HepG2 (cell line): ENCODE data around the gene INA. TPM values are rescaled to one million over a fixed set of nuclear protein-coding genes. Genes with fewer than 3 reads are reported as not detected.

Experiments
- ATAC-seq: fragments of 200-7000 bp; cut with Tn5 transposase; 3 replicates; pipeline ENCODE4 v1.9.1; 2020; ENCODE audit warnings: mild to moderate bottlenecking, moderate library complexity
- BruUV-seq: library from RNA; stranded (reverse); fragments of 400-500 nt; replicated peaks from 2 replicates; lab custom pipeline; 2021; lab: Mats Ljungman, UMichigan
- CTCF ChIA-PET: fragments of 300-600 bp; formaldehyde crosslinking; extraction: SDS; loops from one replicate; lab custom pipeline; 2021; ENCODE audit warnings: low total read pairs, inconsistent platforms, low intra/inter-chr PET ratio; lab: Yijun Ruan, JAX
- POLR2A ChIA-PET: fragments of 350-600 bp; sonication (Branson Sonifier 250); formaldehyde crosslinking; loops from one replicate; lab custom pipeline; 2020; ENCODE audit warnings: antibody characterized with exemption, inconsistent platforms; lab: Yijun Ruan, JAX
- DNase-seq: peaks from one replicate; pipeline ENCODE4 v3.0.0-alpha.2; 2015; ENCODE audit warnings: low spot score
- FAIRE-seq: peaks from 3 replicates; lab custom pipeline; 2011; peaks lifted over from hg19 to GRCh38; lab: Jason Lieb, UNC
- H2AFZ ChIP-seq: one replicate; pipeline ENCODE4 v1.6.1; 2011; ENCODE audit warnings: low read length, inconsistent platforms
- H3K27ac ChIP-seq: fragments of 300-600 bp; 3 replicates; pipeline ENCODE4 v1.8.0; 2011; ENCODE audit warnings: mixed run types, mild to moderate bottlenecking, mixed read lengths, low read length, inconsistent platforms; ENCODE audit not compliant: insufficient read depth; ENCODE audit errors: extremely low read length
- H3K27me3 ChIP-seq, 2 experiments: fragments of 200-600 bp in 1 of 2; 2 replicates in 1 of 2; 3 replicates in 1 of 2; pipeline versions ENCODE4 v1.6.0 to v1.8.0; 2011; ENCODE audit warnings: low read length in 2 of 2, mild to moderate bottlenecking in 2 of 2, moderate library complexity in 2 of 2, inconsistent platforms in 1 of 2; ENCODE audit not compliant: insufficient read depth in 2 of 2, control insufficient read depth in 1 of 2
- H3K36me3 ChIP-seq, 2 experiments: fragments of 200-600 bp in 1 of 2; replicated peaks in 1 of 2; 2 replicates in 1 of 2; 3 replicates in 1 of 2; pipeline versions ENCODE4 v1.5.1 to v1.8.0; 2011; ENCODE audit warnings: low read length in 2 of 2, inconsistent platforms in 1 of 2; ENCODE audit not compliant: insufficient read depth in 2 of 2, control insufficient read depth in 1 of 2
- H3K4me1 ChIP-seq: 2 replicates; pipeline ENCODE4 v1.5.1; 2012; ENCODE audit warnings: low read length, inconsistent platforms; ENCODE audit not compliant: insufficient read depth
- H3K4me2 ChIP-seq: 2 replicates; pipeline ENCODE4 v1.6.0; 2011; ENCODE audit warnings: low read depth, low read length, inconsistent platforms
- H3K4me3 ChIP-seq, 3 experiments: fragments of 200-600 bp in 1 of 3; sonication (generic), shearing (Covaris generic) in 1 of 3; replicated peaks in 1 of 3; 2 replicates each; pipeline ENCODE4 v1.5.1; 2011 to 2016; ENCODE audit warnings: low read length in 3 of 3, inconsistent platforms in 2 of 3, low read depth in 2 of 3, mild to moderate bottlenecking in 2 of 3, control low read depth in 1 of 3, mixed read lengths in 1 of 3; ENCODE audit not compliant: insufficient read depth in 1 of 3
- H3K79me2 ChIP-seq: one replicate; pipeline ENCODE4 v1.6.1; 2011; ENCODE audit warnings: low read length, inconsistent platforms; ENCODE audit not compliant: insufficient read depth
- H3K9ac ChIP-seq: 2 replicates; pipeline ENCODE4 v1.6.0; 2011; ENCODE audit warnings: mild to moderate bottlenecking, low read depth, low read length, inconsistent platforms; ENCODE audit not compliant: insufficient read depth
- H3K9me3 ChIP-seq: 2 replicates; pipeline ENCODE4 v1.5.1; 2012; ENCODE audit warnings: mild to moderate bottlenecking, low read length
- H4K20me1 ChIP-seq: 2 replicates; pipeline ENCODE4 v1.6.0; 2011; ENCODE audit warnings: inconsistent platforms, mild to moderate bottlenecking, low read length, moderate library complexity; ENCODE audit not compliant: insufficient read depth
- CENPX ChIP-seq: sonication (generic); formaldehyde crosslinking; IDR thresholded peaks from 2 replicates; pipeline ENCODE4 v1.9.0; 2021; ENCODE audit warnings: mild to moderate bottlenecking, missing genetic modification reagents, moderate library complexity
- HINFP ChIP-seq: sonication (generic); formaldehyde crosslinking; IDR thresholded peaks from 2 replicates; pipeline ENCODE4 v1.4.0; 2020; ENCODE audit warnings: low read depth, mild to moderate bottlenecking, missing genetic modification reagents
- SALL1 ChIP-seq: sonication (generic); formaldehyde crosslinking; IDR thresholded peaks from 2 replicates; pipeline ENCODE4 v1.8.0; 2022; ENCODE audit warnings: mild to moderate bottlenecking, missing genetic modification reagents
- THYN1 ChIP-seq: sonication (generic); formaldehyde crosslinking; IDR thresholded peaks from 2 replicates; pipeline ENCODE4 v1.8.1; 2023; ENCODE audit warnings: low read depth, mild to moderate bottlenecking, moderate library complexity, missing genetic modification reagents, borderline replicate concordance
- ZNF143 ChIP-seq: sonication (generic); formaldehyde crosslinking; IDR thresholded peaks from 2 replicates; pipeline ENCODE4 v1.4.0; 2020; ENCODE audit warnings: missing genetic modification reagents
- WGBS: methylation state at CpG from one replicate; pipeline ENCODE4 v1.1.6; 2017; ENCODE audit warnings: low lambda C conversion rate; 5-methylcytosine and 5-hydroxymethylcytosine counted together
- in situ Hi-C: cut with HindIII; loops from 2 replicates; pipeline ENCODE4 v1.10.0; 2017; ENCODE audit warnings: low pct_unique_long_range_greater_than_20kb; ENCODE audit not compliant: extremely low pct_ligation_motif_present
- intact Hi-C: fragments of 100-400 bp; cut with micrococcal nuclease; formaldehyde crosslinking; loops from one replicate; pipeline ENCODE4 v1.10.0; 2022; ENCODE audit not compliant: unreplicated experiment
- polyA plus RNA-seq, 8 experiments: library from polyadenylated mRNA; depleted of rRNA in 3 of 8; stranded (reverse) in 7 of 8; unstranded in 1 of 8; fragments of >200 nt; fragmentation: Illumina TruSeq in 4 of 8; extraction: Trizol in 4 of 8; gene quantifications; 2 replicates each; pipeline versions ENCODE4 v1.2.1 to v1.2.3, GENCODE V29; 2011 to 2016; ENCODE audit warnings: low read depth in 4 of 8, missing spikeins in 1 of 8, mixed read lengths in 1 of 8; ENCODE audit not compliant: insufficient read depth in 1 of 8
- total RNA-seq, 5 experiments: library from RNA; depleted of rRNA; stranded (reverse); fragments of >200 nt; fragmentation: Illumina TruSeq; extraction: Trizol; gene quantifications; 2 replicates each; pipeline ENCODE4 v1.2.3, GENCODE V29; 2016; ENCODE audit warnings: low read depth in 1 of 5
- TF ChIP-seq, protein P1 (sequence below), 2 experiments: fragments of 450-650 bp in 1 of 2; sonication (generic) in 1 of 2; formaldehyde crosslinking in 1 of 2; IDR thresholded peaks; 2 replicates each; pipeline versions ENCODE4 v1.6.1 to v1.8.0; 2016 to 2022; ENCODE audit warnings: antibody characterized with exemption in 1 of 2, mild to moderate bottlenecking in 1 of 2, missing genetic modification reagents in 1 of 2

INA gene
- total and polyA plus RNA-seq, 2 of the 13 experiments (the other 11 are each of a cell fraction or from before 2014, with no cell fraction given) = 0.04 to 0.13 TPM

- BruUV-seq = no TSS peak
- in situ Hi-C loops (no loop called here), intact Hi-C loops (no loop called here)
- POLR2A ChIA-PET = no interaction called here
- Histone ChIP-seq H3K9ac (no peak overlapping the region), H4K20me1 (no peaks in the 10 kb centered on the region), H3K4me1 (peaks cover 20% of the 10 kb centered on the region), H3K79me2 (no peaks in the 10 kb centered on the region), H3K27ac (no peak overlapping the region), H3K9me3 (peaks cover 10% of the 10 kb centered on the region; the same call in 1 of the 2 replicates), H2AFZ (no peak overlapping the region), H3K4me2 (no peak overlapping the region), H3K36me3 (no peaks in the 10 kb centered on the region), H3K4me3 (no peak overlapping the region), H3K27me3 (no peaks in the 10 kb centered on the region)
- TF ChIP-seq, protein P1, sequence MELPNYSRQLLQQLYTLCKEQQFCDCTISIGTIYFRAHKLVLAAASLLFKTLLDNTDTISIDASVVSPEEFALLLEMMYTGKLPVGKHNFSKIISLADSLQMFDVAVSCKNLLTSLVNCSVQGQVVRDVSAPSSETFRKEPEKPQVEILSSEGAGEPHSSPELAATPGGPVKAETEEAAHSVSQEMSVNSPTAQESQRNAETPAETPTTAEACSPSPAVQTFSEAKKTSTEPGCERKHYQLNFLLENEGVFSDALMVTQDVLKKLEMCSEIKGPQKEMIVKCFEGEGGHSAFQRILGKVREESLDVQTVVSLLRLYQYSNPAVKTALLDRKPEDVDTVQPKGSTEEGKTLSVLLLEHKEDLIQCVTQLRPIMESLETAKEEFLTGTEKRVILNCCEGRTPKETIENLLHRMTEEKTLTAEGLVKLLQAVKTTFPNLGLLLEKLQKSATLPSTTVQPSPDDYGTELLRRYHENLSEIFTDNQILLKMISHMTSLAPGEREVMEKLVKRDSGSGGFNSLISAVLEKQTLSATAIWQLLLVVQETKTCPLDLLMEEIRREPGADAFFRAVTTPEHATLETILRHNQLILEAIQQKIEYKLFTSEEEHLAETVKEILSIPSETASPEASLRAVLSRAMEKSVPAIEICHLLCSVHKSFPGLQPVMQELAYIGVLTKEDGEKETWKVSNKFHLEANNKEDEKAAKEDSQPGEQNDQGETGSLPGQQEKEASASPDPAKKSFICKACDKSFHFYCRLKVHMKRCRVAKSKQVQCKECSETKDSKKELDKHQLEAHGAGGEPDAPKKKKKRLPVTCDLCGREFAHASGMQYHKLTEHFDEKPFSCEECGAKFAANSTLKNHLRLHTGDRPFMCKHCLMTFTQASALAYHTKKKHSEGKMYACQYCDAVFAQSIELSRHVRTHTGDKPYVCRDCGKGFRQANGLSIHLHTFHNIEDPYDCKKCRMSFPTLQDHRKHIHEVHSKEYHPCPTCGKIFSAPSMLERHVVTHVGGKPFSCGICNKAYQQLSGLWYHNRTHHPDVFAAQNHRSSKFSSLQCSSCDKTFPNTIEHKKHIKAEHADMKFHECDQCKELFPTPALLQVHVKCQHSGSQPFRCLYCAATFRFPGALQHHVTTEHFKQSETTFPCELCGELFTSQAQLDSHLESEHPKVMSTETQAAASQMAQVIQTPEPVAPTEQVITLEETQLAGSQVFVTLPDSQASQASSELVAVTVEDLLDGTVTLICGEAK (IDR thresholded peaks at IDR 0.05) = 0 out of 2 replicates have a peak, but pooled peaks have one; percentile 14
- TF ChIP-seq, protein P1 (CRISPR knock-in tag; IDR thresholded peaks at IDR 0.05) = no peak; the same call in 1 of the 2 replicates
- TF ChIP-seq SALL1 (CRISPR knock-in tag) (no peak), CENPX (CRISPR knock-in tag) (no peak), HINFP (CRISPR knock-in tag) (no peak), ZNF143 (CRISPR knock-in tag) (no peak), THYN1 (CRISPR knock-in tag) (no peak)
- CTCF ChIA-PET = no interaction called here
- no peak for DNase-seq
- WGBS = 89% methylated on average over 1 of the region's 1 CpG
- no peak for ATAC-seq
- no peak for FAIRE-seq
These were observed 20.3 kb upstream of the INA start for GRCh38 chr10:103256613-103257012.
